K562 (cell line): ENCODE results near the gene SCN8A. TPM values are rescaled to one million over a fixed set of nuclear protein-coding genes. Genes with fewer than 3 reads are reported as not detected.

Experiments
- ATAC-seq: fragments of 200-7000 bp; cut with Tn5 transposase; 3 replicates; pipeline ENCODE4 v1.9.1; 2020; ENCODE audit warnings: moderate library complexity
- BruUV-seq: library from RNA; stranded (reverse); fragments of 400-500 nt; replicated peaks from 2 replicates; lab custom pipeline; 2021; lab: Mats Ljungman, UMichigan
- CTCF ChIA-PET: fragments of 300-600 bp; formaldehyde crosslinking; extraction: SDS; loops from one replicate; lab custom pipeline; 2021; ENCODE audit warnings: low intra/inter-chr PET ratio; lab: Yijun Ruan, JAX
- POLR2A ChIA-PET: fragments of 300-600, 350-650 bp; sonication (Branson Sonifier 250); formaldehyde crosslinking; extraction: SDS; loops from one replicate; lab custom pipeline; 2021; ENCODE audit warnings: antibody characterized with exemption, inconsistent platforms; lab: Yijun Ruan, JAX
- DNase-seq, 4 experiments: peaks; one replicate each; pipeline versions ENCODE4 v3.0.0 to v3.0.0-alpha.2; 2011 to 2018; ENCODE audit warnings: low spot score in 3 of 4, mixed read lengths in 3 of 4; ENCODE audit errors: extremely low read depth in 1 of 4
- FAIRE-seq: peaks from 2 replicates; lab custom pipeline; 2011; peaks lifted over from hg19 to GRCh38; lab: Jason Lieb, UNC
- H2AFZ ChIP-seq: 2 replicates; pipeline ENCODE4 v1.6.0; 2011; ENCODE audit warnings: low read depth, low read length, control low read depth, inconsistent platforms
- H3K27ac ChIP-seq: fragments of 200-600 bp; 3 replicates; pipeline ENCODE4 v1.8.0; 2011; ENCODE audit warnings: low read depth, mild to moderate bottlenecking, control low read depth, inconsistent platforms, low read length, moderate library complexity, mixed read lengths; ENCODE audit errors: extremely low read depth
- H3K27me3 ChIP-seq, 2 experiments: fragments of 300-600 bp in 1 of 2; 2 replicates in 1 of 2; 3 replicates in 1 of 2; pipeline versions ENCODE4 v1.6.0 to v1.8.0; 2011; ENCODE audit warnings: inconsistent platforms in 2 of 2, low read length in 2 of 2, mild to moderate bottlenecking in 1 of 2, mixed read lengths in 1 of 2, moderate library complexity in 1 of 2; ENCODE audit not compliant: control insufficient read depth in 2 of 2, insufficient read depth in 2 of 2
- H3K36me3 ChIP-seq: fragments of 300-600 bp; 3 replicates; pipeline ENCODE4 v1.8.0; 2011; ENCODE audit warnings: mild to moderate bottlenecking, low read length, inconsistent platforms; ENCODE audit not compliant: control insufficient read depth, insufficient read depth
- H3K4me1 ChIP-seq, 2 experiments: fragments of 200-600 bp in 1 of 2; replicated peaks in 1 of 2; 2 replicates in 1 of 2; 3 replicates in 1 of 2; pipeline versions ENCODE4 v1.5.1 to v1.8.0; 2011; ENCODE audit warnings: inconsistent platforms in 2 of 2, low read length in 2 of 2, mild to moderate bottlenecking in 1 of 2, mixed read lengths in 1 of 2, moderate library complexity in 1 of 2; ENCODE audit not compliant: control insufficient read depth in 2 of 2, insufficient read depth in 2 of 2
- H3K4me2 ChIP-seq: 2 replicates; pipeline ENCODE4 v1.6.1; 2011; ENCODE audit warnings: low read length, control low read depth, inconsistent platforms, mixed read lengths; ENCODE audit not compliant: insufficient read depth
- H3K4me3 ChIP-seq: fragments of 200-600 bp; sonication (generic), shearing (Covaris generic); 2 replicates; pipeline ENCODE4 v1.5.1; 2016; ENCODE audit warnings: control low read depth, inconsistent platforms
- H3K79me2 ChIP-seq: fragments of 200-600 bp; 3 replicates; pipeline ENCODE4 v1.8.0; 2011; ENCODE audit warnings: low read length, inconsistent platforms; ENCODE audit not compliant: control insufficient read depth, insufficient read depth
- H3K9ac ChIP-seq, 2 experiments: 2 replicates each; pipeline versions ENCODE4 v1.6.0 to v1.6.1; 2011; ENCODE audit warnings: low read depth in 2 of 2, low read length in 2 of 2, control low read depth in 1 of 2, inconsistent platforms in 1 of 2, mild to moderate bottlenecking in 1 of 2, mixed read lengths in 1 of 2; ENCODE audit not compliant: insufficient read depth in 1 of 2
- H3K9me1 ChIP-seq: one replicate; pipeline ENCODE4 v1.6.0; 2011; ENCODE audit warnings: inconsistent platforms, mild to moderate bottlenecking, low read length, moderate library complexity; ENCODE audit not compliant: control insufficient read depth, insufficient read depth
- H3K9me3 ChIP-seq: replicated peaks from 2 replicates; pipeline ENCODE4 v1.5.1; 2011; ENCODE audit warnings: low read depth, low read length, inconsistent platforms; ENCODE audit not compliant: control insufficient read depth, insufficient read depth
- H4K20me1 ChIP-seq: replicated peaks from 2 replicates; pipeline ENCODE4 v1.6.1; 2011; ENCODE audit warnings: low read length, inconsistent platforms, mixed read lengths; ENCODE audit not compliant: control insufficient read depth, insufficient read depth
- C11orf30 ChIP-seq: fragments of 450-650 bp; IDR thresholded peaks from 2 replicates; pipeline ENCODE4 v1.6.1; 2016; ENCODE audit warnings: low read depth, mild to moderate bottlenecking
- HDAC2 ChIP-seq: fragments of 450-650 bp; IDR thresholded peaks from 2 replicates; pipeline ENCODE4 v1.6.1; 2016; ENCODE audit warnings: mild to moderate bottlenecking
- HMG20A ChIP-seq: fragments of 450-650 bp; formaldehyde crosslinking; conservative IDR thresholded peaks from 2 replicates; pipeline ENCODE4 v1.4.0; 2020; ENCODE audit warnings: mild to moderate bottlenecking, mixed read lengths
- ID3 ChIP-seq, 2 experiments: fragments of 250-450 bp in 1 of 2; fragments of 450-650 bp in 1 of 2; sonication (Bioruptor Pico) in 1 of 2; IDR thresholded peaks; 2 replicates each; pipeline versions ENCODE4 v1.6.1 to v1.8.0; 2016 to 2021; ENCODE audit warnings: mild to moderate bottlenecking in 2 of 2, moderate library complexity in 2 of 2, missing compliant biosample characterization in 1 of 2, missing genetic modification characterization in 1 of 2
- IRF2 ChIP-seq: sonication (generic); formaldehyde crosslinking; IDR thresholded peaks from 2 replicates; pipeline ENCODE4 v1.8.1; 2022; ENCODE audit warnings: mild to moderate bottlenecking, missing genetic modification reagents
- NFRKB ChIP-seq: fragments of 450-650 bp; IDR thresholded peaks from 2 replicates; pipeline ENCODE4 v1.6.1; 2016; ENCODE audit warnings: low read depth
- POLR2H ChIP-seq: IDR thresholded peaks from 2 replicates; pipeline ENCODE4 v1.6.1; 2016; ENCODE audit warnings: missing genetic modification characterization, low read depth, mild to moderate bottlenecking, control low read depth, missing compliant biosample characterization, moderate library complexity
- POU5F1 ChIP-seq: fragments of 150-350 bp; IDR thresholded peaks from 2 replicates; pipeline ENCODE4 v1.6.1; 2014; ENCODE audit warnings: borderline replicate concordance, low read length, low read depth, mild to moderate bottlenecking; ENCODE audit not compliant: partially characterized antibody
- SAFB2 ChIP-seq: fragments of 200-400 bp; formaldehyde crosslinking; IDR thresholded peaks from 2 replicates; pipeline ENCODE4 v1.6.1; 2018; ENCODE audit warnings: borderline replicate concordance, low read length, low read depth, moderate library complexity; ENCODE audit not compliant: severe bottlenecking
- SLC30A9 ChIP-seq: fragments of 250-450 bp; sonication (Bioruptor Pico); IDR thresholded peaks from 2 replicates; pipeline ENCODE4 v1.8.0; 2022; ENCODE audit warnings: mild to moderate bottlenecking, moderate library complexity
- XRCC3 ChIP-seq: fragments of 450-650 bp; IDR thresholded peaks from 2 replicates; pipeline ENCODE4 v1.6.1; 2017; ENCODE audit warnings: mild to moderate bottlenecking, moderate library complexity
- ZHX1 ChIP-seq: fragments of 150-350 bp; conservative IDR thresholded peaks from 2 replicates; pipeline ENCODE4 v1.6.1; 2014; ENCODE audit warnings: low read length
- ZNF274 ChIP-seq: IDR thresholded peaks from 2 replicates; pipeline ENCODE4 v1.6.1; 2011; ENCODE audit warnings: low read depth, mild to moderate bottlenecking, low read length, moderate library complexity, borderline replicate concordance
- WGBS: fragments of 100-300 bp; shearing (Covaris generic); methylation state at CpG from one replicate; pipeline ENCODE4 v1.1.6; 2016; ENCODE audit warnings: low coverage, mixed read lengths; ENCODE audit not compliant: insufficient coverage; ENCODE audit errors: missing lambda C conversion rate; 5-methylcytosine and 5-hydroxymethylcytosine counted together
- in situ Hi-C: fragments of 300-500 bp; cut with MboI; formaldehyde crosslinking; loops from 4 replicates; pipeline ENCODE4 v1.15.0; 2018; ENCODE audit warnings: inconsistent platforms, mixed read lengths
- intact Hi-C: fragments of 100-400 bp; cut with micrococcal nuclease; formaldehyde crosslinking; loops from 2 replicates; pipeline ENCODE4 v1.14.2; 2022
- polyA plus RNA-seq, 8 experiments: library from polyadenylated mRNA; depleted of rRNA in 4 of 8; stranded (reverse) in 5 of 8; unstranded in 3 of 8; fragments of >200 nt; fragmentation: Nextera tagmentation in 2 of 8; fragmentation: Illumina TruSeq in 1 of 8; extraction: Ambion mirVana in 2 of 8; extraction: Trizol in 1 of 8; gene quantifications; 2 replicates each; pipeline versions ENCODE4 v1.2.1 to v1.2.3, GENCODE V29; 2011 to 2014; ENCODE audit warnings: inconsistent platforms in 1 of 8, missing spikeins in 1 of 8
- total RNA-seq, 7 experiments: library from RNA; depleted of rRNA in 6 of 7; stranded (reverse); fragments of >200 nt in 6 of 7; fragmentation: Illumina TruSeq in 2 of 7; extraction: Trizol in 2 of 7; gene quantifications; 2 replicates each; pipeline versions ENCODE4 v1.2.1 to v1.2.3, GENCODE V29; 2011 to 2021; ENCODE audit warnings: low replicate concordance in 1 of 7
- TF ChIP-seq, protein P1 (sequence below): sonication (generic); formaldehyde crosslinking; IDR thresholded peaks from 2 replicates; pipeline ENCODE4 v1.8.0; 2022; ENCODE audit warnings: mild to moderate bottlenecking, missing genetic modification reagents

Gene SCN8A
- total and polyA plus RNA-seq, 9 of the 15 experiments (the other 6 are each of a cell fraction or from before 2014, with no cell fraction given): 0.03 to 0.29 (median 0.15) TPM; not detected in 1

GRCh38 chr12:51746416-51746815 is 155.4 kb downstream of the SCN8A start:
- DNase-seq (no peak), ATAC-seq (no peak), FAIRE-seq (no peak)
- H3K27me3 ChIP-seq: peaks cover 2 to 5% of the 10 kb centered on the region in 2 experiments; a peak in 1 of 5 replicates
- no peak overlapping the region for H2AFZ ChIP-seq
- intact Hi-C loops: no loop called here
- no TSS peak for BruUV-seq
- no peak overlapping the region for H3K27ac ChIP-seq
- H3K79me2 ChIP-seq: no peaks in the 10 kb centered on the region
- H3K9me3 ChIP-seq: no peaks in the 10 kb centered on the region
- no peak overlapping the region for H3K4me3 ChIP-seq
- H4K20me1 ChIP-seq: no peaks in the 10 kb centered on the region
- TF ChIP-seq SAFB2: no peak
- TF ChIP-seq C11orf30: no peak
- no peak for TF ChIP-seq HDAC2
- no peak for TF ChIP-seq ZHX1
- no peak for TF ChIP-seq SLC30A9 (CRISPR knock-in tag)
- no peak for TF ChIP-seq POLR2H (tag)
- TF ChIP-seq IRF2 (CRISPR knock-in tag): no peak
- no peak for TF ChIP-seq NFRKB
- no peak for TF ChIP-seq HMG20A
- no peak for TF ChIP-seq ID3 (CRISPR knock-in tag; IDR thresholded peaks at IDR 0.05)
- no peak for TF ChIP-seq ID3 (tag; IDR thresholded peaks at IDR 0.05)
- TF ChIP-seq POU5F1: no peak
- TF ChIP-seq, protein P1, sequence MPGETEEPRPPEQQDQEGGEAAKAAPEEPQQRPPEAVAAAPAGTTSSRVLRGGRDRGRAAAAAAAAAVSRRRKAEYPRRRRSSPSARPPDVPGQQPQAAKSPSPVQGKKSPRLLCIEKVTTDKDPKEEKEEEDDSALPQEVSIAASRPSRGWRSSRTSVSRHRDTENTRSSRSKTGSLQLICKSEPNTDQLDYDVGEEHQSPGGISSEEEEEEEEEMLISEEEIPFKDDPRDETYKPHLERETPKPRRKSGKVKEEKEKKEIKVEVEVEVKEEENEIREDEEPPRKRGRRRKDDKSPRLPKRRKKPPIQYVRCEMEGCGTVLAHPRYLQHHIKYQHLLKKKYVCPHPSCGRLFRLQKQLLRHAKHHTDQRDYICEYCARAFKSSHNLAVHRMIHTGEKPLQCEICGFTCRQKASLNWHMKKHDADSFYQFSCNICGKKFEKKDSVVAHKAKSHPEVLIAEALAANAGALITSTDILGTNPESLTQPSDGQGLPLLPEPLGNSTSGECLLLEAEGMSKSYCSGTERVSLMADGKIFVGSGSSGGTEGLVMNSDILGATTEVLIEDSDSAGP (CRISPR knock-in tag): no peak
- TF ChIP-seq XRCC3: no peak
- no peak for TF ChIP-seq ZNF274
- WGBS: 0% methylated on average over 4 of the region's 4 CpGs
- in situ Hi-C loops: no loop called here
- H3K9ac ChIP-seq: no peak overlapping the region
- H3K9me1 ChIP-seq: no peaks in the 10 kb centered on the region
- no peaks in the 10 kb centered on the region for H3K36me3 ChIP-seq
- CTCF ChIA-PET: no interaction called here
- H3K4me2 ChIP-seq: no peak overlapping the region
- no peaks in the 10 kb centered on the region for H3K4me1 ChIP-seq
- POLR2A ChIA-PET: no interaction called here
